HUES48 (cell line): Measurements from ENCODE around the gene CIAPIN1.
A peak's percentile ranks its signal among the peaks of the same experiment; 100 is the strongest.

Experiments
- H3K27ac ChIP-seq: one replicate; pipeline ENCODE4 v1.7.0; 2013; ENCODE audit warnings: low read depth, low read length, inconsistent platforms
- H3K27me3 ChIP-seq: 2 replicates; pipeline ENCODE4 v1.6.1; 2013; ENCODE audit warnings: mild to moderate bottlenecking, low read length; ENCODE audit not compliant: control insufficient read depth, insufficient read depth
- H3K36me3 ChIP-seq: 2 replicates; pipeline ENCODE4 v1.6.1; 2013; ENCODE audit warnings: low read length; ENCODE audit not compliant: control insufficient read depth, insufficient read depth
- H3K4me1 ChIP-seq: 2 replicates; pipeline ENCODE4 v1.6.1; 2013; ENCODE audit warnings: mild to moderate bottlenecking, low read length; ENCODE audit not compliant: control insufficient read depth, insufficient read depth
- H3K4me3 ChIP-seq: 2 replicates; pipeline ENCODE4 v1.5.1; 2013; ENCODE audit warnings: mild to moderate bottlenecking, low read depth, low read length
- H3K9ac ChIP-seq: 2 replicates; pipeline ENCODE4 v1.6.1; 2013; ENCODE audit warnings: mild to moderate bottlenecking, low read depth, low read length, moderate library complexity
- H3K9me3 ChIP-seq: 2 replicates; pipeline ENCODE4 v1.6.1; 2013; ENCODE audit warnings: low read length; ENCODE audit not compliant: control insufficient read depth, insufficient read depth

CIAPIN1 gene

GRCh38 chr16:57447186-57447962, at the start of gene CIAPIN1, which contains the start of gene COQ9:
TSS of gene CIAPIN1 (minus strand) at chr16:57447385. CDS start at chr16:57440928, 6,457 bp downstream.
TSS of gene COQ9 (plus strand) at chr16:57447479. CDS start at chr16:57447506, 27 bp downstream.
- H3K9me3 ChIP-seq, result no peaks in the 10 kb centered on the region
- H3K4me3 ChIP-seq, result peak within 1 kb of the TSS; percentile 92
- peak within 1 kb of the TSS; percentile 77 for H3K9ac ChIP-seq
- 0 out of 2 replicates have a peak, but pooled peaks cover 5% of the 10 kb centered on the region for H3K4me1 ChIP-seq
- H3K27me3 ChIP-seq, result no peaks in the 10 kb centered on the region
- H3K36me3 ChIP-seq, result peaks cover 16% of the 10 kb centered on the region
- H3K27ac ChIP-seq, result peak within 1 kb of the TSS; percentile 80

DNA sequence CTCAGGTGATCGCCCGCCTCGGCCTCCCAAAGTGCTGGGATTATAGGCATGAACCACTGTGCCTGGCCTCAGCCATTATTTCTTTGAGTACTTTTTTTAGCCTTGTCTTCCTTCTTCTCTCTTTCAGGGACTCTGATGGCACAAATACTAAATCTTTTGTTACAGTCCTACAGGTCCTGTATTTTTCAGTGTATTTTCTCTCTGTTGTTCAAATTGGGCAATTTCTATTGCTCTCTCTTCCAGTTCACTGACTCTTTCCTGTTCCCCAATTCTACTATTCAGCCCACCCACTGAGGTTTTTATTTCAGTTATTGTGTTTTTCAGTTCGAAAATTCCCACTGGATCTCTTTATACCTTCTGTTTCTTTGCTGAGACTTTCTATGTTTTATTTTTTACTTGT, 46.6 kb upstream of the CIAPIN1 start:
- Histone ChIP-seq H3K4me3 (no peak overlapping the region), H3K36me3 (no peaks in the 10 kb centered on the region), H3K9me3 (no peaks in the 10 kb centered on the region), H3K27ac (no peak overlapping the region), H3K9ac (no peak overlapping the region), H3K4me1 (no peaks in the 10 kb centered on the region), H3K27me3 (no peaks in the 10 kb centered on the region)

DNA sequence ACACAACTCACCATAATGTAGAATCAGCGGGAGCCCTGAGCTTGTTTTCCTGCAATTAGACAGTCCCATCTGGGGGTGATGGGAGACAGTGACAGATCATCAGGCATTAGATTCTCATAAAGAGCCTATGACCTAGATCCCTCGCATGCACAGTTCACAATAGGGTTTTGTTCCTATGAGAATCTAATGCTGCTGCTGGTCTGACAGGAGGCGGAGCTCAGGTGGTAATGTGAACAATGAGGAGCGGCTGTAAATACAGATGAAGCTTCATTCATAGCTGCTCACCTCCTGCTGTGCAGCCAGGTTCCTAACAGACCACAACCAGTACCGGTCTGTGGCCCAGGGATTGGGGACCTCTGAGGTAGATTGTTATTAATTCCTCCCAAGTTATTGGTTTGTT, 42.0 kb upstream of the CIAPIN1 start:
- Histone ChIP-seq H3K4me3 (no peak overlapping the region), H3K27me3 (peaks cover 13% of the 10 kb centered on the region), H3K36me3 (no peaks in the 10 kb centered on the region), H3K4me1 (0 out of 2 replicates have a peak, but pooled peaks cover 3% of the 10 kb centered on the region), H3K27ac (no peak overlapping the region), H3K9me3 (no peaks in the 10 kb centered on the region), H3K9ac (no peak overlapping the region)

DNA sequence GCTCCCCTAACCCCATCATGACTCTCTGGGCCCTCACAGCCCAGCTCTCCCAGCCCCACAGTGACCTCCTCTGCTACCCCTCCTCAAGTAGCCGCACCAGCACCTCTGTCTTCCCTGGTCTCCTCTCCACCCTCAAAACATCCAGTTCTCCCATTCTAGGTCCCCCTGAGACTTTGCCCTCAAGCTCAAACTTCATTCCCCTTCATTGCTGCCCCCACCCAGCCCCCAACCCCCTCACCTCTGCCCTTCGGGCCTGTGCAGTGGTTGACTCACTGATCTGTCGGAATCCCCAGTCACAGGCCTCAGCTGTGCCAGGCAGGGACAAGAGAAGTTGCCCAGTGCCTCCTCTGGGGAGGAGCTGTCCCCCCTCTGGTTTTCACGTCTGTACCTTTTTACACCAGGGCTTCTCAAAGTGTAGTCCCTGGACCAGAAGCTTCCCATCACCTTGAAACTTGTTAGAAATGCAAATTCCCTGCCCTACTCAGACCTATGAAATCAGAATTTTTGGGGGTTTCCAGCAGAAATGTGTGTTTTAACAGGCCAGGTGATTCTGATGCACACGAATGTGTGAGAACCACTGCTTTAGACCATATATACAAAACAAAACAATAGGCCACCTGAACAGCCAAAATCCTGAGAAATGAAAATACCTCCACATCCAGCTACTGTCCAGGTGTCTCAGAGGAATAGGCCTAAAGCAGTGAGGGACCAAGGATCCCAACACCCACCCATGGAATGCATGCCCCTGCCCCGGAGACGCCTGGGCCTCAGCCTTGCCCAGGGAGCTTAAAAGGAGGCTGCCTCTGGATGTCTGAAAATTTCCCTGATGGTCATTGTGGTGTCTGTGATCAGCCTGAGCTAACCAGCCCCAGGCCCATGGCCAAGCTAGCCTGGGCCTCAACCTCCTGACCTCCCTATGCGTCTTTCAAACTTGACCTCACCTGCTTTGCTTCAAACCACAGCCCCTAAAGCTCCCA, 40.0 kb upstream of the CIAPIN1 start:
- no peaks in the 10 kb centered on the region for H3K36me3 ChIP-seq
- H3K9ac ChIP-seq, result no peak overlapping the region
- no peak overlapping the region for H3K27ac ChIP-seq
- 0 out of 2 replicates have a peak, but pooled peaks cover 3% of the 10 kb centered on the region for H3K4me1 ChIP-seq
- no peaks in the 10 kb centered on the region for H3K9me3 ChIP-seq
- peak overlapping the region; percentile 46; the same call in 1 of the 2 replicates for H3K4me3 ChIP-seq
- peaks cover 13% of the 10 kb centered on the region for H3K27me3 ChIP-seq

DNA sequence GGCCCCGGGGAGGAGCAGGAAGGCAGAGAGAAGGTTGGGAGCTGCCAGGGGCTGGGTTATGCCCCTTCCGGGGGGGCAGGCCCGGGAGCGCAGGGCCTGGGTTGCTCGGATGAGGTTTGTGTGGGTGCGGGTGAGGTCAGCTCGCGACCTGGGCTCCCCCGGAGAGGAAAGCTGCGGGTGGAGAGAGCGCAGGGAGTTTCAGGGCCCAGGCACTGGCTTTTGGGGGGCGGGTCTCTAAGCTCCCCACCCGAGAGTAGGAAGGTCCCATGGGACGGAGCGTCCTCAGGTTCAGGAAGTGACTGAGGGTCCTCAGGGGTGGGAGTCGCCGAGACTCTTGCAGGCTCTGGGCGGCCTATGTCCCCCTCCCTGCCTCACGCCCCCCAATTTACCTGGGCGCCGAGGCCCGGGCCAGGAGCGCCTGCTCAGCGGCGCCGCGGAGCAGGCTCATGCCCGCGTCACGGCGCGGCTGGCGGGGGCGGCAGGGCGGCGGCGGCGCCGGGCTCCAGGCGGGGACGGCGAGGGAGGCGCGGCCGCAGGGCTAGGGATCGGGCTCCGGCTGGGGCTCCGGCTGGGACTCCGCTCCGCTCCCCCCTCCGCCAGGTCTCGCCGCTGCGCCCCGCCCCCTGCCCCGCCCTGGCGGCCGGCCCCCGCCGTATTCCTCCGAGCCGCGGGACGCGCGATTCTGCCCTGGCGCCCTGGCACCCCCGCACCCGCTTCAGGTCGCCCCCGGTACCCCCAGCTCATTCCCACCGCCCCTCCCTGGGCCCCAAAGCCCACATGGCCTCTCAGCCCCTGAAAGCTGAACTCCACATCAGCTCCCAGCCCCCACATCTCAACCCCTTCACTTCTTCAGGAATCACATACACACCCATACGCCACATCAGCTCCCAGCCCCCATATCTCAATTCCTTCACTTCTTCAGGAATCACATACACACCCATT, 39.0 kb upstream of the CIAPIN1 start, which contains the start of gene DOK4:
DOK4 (minus strand) TSS at position 578 of the 942 bp plus-strand sequence. CDS start 6,986 bp downstream, outside the sequence.
- H3K27ac ChIP-seq, result no peak within 1 kb of the TSS
- no peak within 1 kb of the TSS for H3K9ac ChIP-seq
- no peaks in the 10 kb centered on the region for H3K36me3 ChIP-seq
- peak within 1 kb of the TSS; percentile 91 for H3K4me3 ChIP-seq
- 0 out of 2 replicates have a peak, but pooled peaks cover 3% of the 10 kb centered on the region for H3K4me1 ChIP-seq
- no peaks in the 10 kb centered on the region for H3K9me3 ChIP-seq
- peaks cover 13% of the 10 kb centered on the region for H3K27me3 ChIP-seq

DNA sequence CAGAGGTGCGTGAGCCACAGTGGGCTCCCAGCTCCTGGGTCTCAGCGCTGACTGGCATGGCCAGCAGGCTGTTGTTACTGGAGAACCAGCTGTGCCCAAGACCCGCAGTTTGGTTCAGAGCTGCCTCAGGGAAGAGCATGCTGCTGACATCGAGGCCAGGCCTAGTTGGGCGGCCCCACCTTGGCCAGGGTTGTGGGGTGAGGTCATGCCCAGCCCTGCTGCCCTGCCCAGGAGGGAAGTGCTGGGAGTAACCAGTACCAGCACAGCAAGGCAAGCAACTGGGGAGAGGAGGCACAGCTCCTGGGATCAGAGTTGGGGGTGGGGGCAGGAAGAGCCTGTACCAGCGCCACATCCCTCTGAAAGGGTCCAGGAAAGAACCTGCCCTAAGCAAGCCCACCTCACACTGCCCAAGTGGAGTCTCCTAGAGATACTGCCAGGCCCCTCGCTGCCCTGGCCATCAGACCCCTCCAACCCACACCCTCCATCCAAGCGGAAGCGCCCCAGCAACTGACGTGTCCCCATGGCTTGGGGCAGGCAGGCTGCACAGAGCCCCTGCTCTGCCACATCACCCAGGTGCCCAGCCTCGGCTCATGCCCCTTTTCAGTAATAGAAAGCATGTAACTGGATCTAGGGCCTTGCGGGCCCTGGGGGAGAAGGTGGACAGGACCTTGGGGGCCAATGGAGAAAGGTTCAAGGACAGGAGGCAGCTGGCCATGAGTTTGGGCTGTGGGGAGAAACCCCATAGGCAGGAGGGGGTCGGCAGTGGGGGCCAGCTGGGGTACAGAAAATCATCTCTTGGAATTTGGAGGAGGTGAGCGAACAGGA, 38.1 kb upstream of the CIAPIN1 start:
- H3K27ac ChIP-seq, result no peak overlapping the region
- peak overlapping the region; percentile 91 for H3K4me3 ChIP-seq
- no peak overlapping the region for H3K9ac ChIP-seq
- H3K4me1 ChIP-seq, result 0 out of 2 replicates have a peak, but pooled peaks cover 6% of the 10 kb centered on the region
- no peaks in the 10 kb centered on the region for H3K9me3 ChIP-seq
- peaks cover 13% of the 10 kb centered on the region for H3K27me3 ChIP-seq
- H3K36me3 ChIP-seq, result no peaks in the 10 kb centered on the region

DNA sequence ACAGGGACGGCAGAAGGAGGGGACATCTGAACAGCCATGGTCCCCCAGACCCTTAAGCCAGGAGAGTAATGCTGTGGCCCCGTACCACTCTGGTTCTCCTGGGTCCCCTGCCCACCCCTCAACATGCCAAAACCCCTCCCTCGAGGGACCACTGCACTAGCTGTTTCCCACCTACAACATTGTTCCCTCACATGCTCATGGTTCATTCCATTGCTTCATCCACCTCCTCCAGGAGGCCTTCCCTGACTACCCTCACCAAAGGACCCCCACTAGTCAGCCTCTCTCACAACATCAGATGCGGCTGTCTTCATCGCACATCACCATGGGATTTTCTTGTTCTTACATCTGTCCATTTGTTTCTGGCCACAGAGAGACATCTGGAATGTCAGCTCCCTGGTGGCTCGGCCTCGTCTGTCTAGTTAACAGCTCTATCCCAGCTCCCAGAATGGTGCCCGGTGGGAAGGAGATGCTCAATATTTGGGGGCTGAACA, 37.4 kb upstream of the CIAPIN1 start:
- H3K9me3 ChIP-seq, result no peaks in the 10 kb centered on the region
- peaks cover 13% of the 10 kb centered on the region for H3K27me3 ChIP-seq
- H3K9ac ChIP-seq, result no peak overlapping the region
- no peaks in the 10 kb centered on the region for H3K36me3 ChIP-seq
- H3K4me3 ChIP-seq, result no peak overlapping the region
- no peak overlapping the region for H3K27ac ChIP-seq
- H3K4me1 ChIP-seq, result 0 out of 2 replicates have a peak, but pooled peaks cover 8% of the 10 kb centered on the region

DNA sequence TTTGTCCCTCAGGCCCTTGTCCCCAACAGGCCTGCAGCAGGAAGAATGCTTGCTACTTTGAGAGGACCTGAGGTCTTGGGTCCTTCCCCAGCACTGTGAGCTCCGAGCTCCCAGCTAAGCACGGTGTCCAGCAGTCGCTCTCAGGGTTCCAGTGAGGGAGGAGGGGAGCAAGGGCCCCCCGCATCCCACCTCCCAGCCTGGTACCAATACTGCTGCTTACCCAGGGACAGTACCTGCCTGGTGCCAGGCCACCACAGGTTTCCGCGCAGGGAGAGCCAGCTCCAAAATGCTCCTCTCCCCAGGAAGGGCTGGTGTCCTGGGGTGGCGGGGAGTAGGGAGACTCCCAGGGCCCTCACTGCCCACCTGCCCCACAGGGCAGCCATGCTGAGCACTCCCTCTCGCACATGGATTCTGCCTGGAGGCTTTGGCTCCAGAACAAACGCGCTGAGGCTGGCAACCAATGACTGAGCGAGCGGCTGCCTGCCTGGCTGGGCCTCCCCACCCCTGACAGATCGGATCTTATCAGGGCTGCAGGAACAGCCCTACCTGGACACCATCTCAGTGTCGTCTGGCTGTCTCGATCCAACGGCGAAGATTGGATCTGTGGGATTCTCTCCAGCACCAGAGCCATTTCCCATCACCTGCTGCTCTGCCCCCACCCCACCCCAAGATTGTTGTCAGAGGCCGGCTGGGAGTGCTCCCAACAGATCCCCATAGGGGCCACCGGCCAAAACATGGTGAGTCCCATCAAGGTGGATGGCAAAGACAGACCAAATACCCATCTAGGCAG, 36.7 kb upstream of the CIAPIN1 start:
- H3K4me3 ChIP-seq, result no peak overlapping the region
- H3K4me1 ChIP-seq, result peaks cover 11% of the 10 kb centered on the region; the same call in 1 of the 2 replicates
- H3K9me3 ChIP-seq, result no peaks in the 10 kb centered on the region
- peaks cover 17% of the 10 kb centered on the region for H3K27me3 ChIP-seq
- no peak overlapping the region for H3K27ac ChIP-seq
- H3K9ac ChIP-seq, result no peak overlapping the region
- no peaks in the 10 kb centered on the region for H3K36me3 ChIP-seq
